C1 segment of cervical spinal cord (tissue), 14 donors: ENCODE results near the gene SHC1.
"Not testable (repeated sequence)": the region's sequence is repeated elsewhere in the genome, so short reads cannot be mapped to it uniquely, and the experiment has no call there.

Experiments used
- DNase-seq, 14 donors: peaks; one replicate each; lab custom pipeline; 2025; lab: John Stamatoyannopoulos, UW

SHC1 gene

DNA sequence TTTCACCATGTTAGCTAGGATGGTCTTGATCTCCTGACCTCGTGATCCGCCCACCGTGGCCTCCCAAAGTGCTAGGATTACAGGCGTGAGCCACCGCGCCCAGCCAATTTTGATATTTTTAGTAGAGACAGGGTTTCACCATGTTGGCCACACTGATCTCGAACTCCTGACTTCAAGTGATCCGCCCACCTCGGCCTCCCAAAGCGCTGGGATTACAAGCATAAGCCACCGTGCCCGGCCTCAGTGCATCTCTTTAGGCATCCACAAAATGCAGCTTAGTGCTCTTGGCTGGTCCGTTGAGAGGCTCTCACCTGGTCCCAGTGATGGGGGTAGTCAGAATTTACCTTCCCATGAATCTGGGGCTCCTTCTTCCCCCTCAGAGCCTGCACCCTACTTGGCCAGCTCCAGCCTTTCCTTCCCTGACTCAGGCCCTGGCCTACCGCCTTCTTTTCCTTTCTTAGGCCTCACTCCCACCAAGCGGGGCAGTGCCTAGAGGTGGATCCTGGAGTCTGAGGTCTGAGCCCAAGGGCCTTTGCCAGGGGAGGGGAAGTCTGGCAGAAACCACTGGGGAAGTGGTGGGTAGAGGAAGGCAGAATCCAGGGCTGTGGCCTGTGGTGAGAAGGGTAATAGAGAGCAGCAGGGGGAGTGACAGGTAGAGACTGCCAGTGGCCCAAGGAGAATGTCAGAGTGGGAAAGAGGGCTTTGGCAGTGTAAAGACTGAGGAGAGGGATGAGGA, 26.6 kb upstream of the SHC1 start:
- DNase-seq: no peak

DNA sequence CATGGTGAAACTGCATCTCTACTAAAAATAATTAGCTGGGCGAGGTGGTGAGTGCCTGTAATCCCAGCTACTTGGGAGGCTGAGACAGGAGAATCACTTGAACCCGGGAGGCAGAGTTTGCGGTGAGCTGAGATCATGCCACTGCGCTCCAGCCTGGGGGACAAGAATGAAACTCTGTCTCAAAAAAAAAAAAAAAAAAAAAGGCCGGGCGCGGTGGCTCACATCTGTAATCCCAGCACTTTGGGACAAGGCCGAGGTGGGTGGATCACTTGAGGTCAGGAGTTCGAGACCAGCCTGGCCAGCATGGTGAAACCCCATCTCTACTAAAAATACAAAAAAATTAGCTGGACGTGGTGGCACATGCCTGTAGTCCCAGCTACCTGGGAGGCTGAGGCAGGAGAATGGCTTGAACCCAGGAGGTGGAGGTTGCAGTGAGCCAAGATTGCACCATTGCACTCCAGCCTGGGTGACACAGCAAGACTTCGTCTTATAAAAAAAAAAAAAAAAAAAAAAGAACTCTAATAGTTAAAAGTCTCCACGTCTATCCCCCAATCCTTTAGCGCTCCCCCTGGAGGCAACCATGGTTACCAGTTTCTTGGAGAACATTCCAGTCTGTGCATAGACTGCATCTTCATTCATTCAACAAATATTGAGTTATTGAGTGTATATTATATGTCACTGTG, 24.9 kb upstream of the SHC1 start:
- not testable (repeated sequence) for DNase-seq

DNA sequence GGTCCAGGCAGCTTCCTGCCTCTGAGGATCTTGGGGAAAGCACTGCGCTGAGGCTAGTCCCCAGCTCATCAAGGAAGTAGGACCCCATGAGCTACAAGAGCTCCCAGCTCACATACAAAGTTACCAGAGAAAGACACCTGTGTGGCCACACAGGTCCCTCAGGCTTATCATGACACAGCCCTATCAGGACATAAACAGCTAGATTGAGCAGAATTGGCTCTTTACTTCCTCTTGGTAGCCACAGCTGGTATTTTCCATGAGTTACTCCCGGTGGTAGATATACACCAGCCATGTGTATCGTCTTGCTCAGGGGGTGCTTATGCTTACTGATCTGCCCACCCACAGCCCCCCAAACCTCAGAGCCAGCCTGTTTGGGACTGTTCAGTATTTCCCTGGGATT, 24.0 kb upstream of the SHC1 start:
- no peak for DNase-seq

DNA sequence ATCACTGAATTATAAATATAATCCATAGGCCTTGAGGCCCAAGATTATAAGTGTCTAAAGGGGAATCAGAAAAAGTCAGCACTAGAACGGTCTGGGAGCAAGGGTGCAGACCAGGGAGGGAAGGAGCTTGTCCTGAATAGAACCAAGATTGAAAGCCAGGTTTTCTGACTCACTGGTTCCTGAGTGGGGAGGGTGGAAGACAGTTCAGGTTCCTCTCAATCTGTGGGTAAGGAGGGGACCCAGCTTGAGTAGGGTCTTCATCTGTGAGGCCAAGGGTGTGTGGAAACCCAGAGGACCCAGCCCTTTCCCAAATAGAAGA, 23.7 kb upstream of the SHC1 start:
- DNase-seq: no peak

DNA sequence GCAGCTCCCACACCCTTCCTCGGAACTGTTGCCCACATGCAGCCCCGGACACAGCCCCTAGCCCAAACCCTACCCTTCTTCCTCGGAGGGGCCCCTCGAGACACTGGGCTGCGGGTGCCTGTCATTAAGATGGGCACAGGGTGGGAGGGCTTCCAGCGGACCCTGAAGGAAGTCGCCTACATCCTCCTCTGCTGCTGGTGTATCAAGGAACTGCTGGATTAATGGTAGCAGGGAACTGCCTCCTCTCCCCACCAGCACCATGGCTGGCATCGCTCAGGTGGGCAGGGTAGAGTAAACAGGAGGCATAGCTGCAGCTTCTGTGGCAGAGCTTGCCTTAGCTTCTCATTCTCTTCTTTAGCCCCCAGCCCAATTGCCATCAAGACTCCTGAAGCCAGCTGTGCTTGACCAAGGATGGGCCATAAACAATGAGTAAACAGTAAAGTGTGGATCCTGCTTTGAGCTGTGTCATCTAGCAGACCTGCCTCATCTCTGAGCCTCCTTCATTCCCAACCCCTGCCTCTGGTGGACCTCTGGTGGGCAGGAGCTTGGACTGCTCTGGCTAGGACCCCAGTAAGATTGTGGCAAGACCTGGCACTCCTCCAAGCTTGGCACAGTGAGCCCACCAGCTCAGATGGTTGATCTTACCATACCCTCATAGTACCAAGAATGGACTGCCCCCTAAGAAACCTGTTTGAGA, 23.2 kb upstream of the SHC1 start, which contains the start of gene LENEP:
Gene LENEP, plus strand, starts transcription at position 15 of the 697 bp plus-strand sequence. Its CDS starts 22 bp downstream, at position 37.
- DNase-seq: no peak

DNA sequence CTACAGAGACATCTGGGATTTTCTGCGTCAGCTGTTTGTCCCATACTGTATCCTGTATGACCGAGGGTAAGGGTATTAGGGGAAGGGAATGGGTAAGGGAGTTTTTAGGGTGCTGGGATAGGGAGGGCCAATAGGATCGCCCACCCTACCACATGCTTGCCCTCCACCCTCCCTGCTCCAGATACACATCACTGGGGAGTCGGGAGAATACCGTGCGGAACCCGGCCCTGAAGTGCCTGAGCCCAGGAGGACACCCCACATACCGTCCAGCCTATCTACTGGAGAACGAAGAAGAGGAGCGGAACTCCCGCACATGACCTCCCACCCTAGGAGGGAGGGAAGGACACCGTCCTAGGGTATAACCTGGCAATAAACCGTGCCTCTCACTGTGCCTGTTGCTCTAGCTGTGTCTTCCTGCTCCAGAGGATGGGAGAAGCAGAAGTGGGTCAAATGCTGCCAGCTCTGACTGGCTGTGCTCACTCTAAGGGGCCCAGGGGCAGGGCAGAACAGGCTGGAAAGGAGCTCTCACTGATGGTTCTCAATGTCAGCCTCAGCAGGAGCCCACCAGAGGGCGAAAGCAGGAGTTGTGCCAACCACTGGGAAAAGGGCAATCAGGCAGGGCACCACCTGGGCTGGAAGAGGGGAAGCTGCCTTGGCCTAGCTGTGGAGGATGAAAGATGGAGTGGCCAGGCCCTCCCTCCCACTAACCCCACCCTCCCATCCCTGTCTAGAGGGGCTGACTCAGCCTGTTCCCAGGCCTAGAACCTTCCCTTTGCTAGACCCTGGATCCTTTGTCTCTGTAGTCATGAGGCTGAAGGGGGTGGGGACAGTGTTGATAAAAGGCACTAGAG, 22.4 kb upstream of the SHC1 start:
- DNase-seq: no peak

DNA sequence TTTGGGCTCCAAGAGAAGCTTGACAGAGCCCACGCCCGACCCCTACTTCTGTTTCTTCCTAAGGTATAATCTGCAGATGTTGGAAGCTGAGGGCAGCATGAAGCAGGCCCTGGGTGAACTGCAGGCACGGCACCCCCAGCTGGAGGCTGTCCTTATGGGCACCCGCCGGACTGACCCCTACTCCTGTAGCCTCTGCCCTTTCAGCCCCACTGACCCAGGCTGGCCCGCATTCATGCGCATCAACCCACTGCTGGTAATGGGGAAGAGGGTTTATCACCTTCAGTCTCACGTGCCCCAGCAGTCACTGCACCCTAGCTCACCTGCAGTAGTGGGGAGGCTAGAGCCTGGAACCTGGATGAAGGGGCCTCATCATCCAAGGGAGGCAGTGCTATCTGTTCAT, 19.7 kb upstream of the SHC1 start:
- DNase-seq: no peak

DNA sequence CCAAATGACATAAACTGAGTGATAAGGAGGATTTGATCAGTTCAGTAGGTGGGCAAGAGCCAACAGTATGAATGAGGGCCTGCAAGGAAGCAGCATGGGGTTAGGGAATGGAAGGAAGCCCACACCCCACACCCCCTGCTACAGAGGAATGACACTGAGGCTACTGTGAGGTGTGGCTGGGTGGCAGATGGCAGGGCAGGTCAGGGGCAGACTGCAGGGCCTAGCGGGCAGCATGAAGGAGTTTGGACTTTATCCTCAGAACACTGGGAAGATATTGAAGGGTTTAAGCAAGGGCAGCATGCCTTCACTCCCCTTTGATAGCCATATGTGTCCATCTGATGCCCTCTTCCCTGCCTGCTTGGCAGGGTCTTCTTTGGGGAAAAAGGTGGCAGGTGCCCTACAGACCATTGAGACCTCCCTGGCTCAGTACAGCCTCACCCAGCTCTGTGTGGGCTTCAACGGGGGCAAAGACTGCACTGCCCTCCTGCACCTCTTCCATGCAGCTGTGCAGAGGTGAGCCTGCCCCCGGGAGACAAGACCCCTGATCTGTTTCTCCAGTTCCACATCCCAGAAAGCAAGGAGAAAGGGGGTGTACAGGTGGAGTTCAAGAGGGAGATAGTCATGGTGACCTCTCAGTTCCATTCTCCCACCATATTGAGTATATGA, 18.8 kb upstream of the SHC1 start:
- no peak for DNase-seq

DNA sequence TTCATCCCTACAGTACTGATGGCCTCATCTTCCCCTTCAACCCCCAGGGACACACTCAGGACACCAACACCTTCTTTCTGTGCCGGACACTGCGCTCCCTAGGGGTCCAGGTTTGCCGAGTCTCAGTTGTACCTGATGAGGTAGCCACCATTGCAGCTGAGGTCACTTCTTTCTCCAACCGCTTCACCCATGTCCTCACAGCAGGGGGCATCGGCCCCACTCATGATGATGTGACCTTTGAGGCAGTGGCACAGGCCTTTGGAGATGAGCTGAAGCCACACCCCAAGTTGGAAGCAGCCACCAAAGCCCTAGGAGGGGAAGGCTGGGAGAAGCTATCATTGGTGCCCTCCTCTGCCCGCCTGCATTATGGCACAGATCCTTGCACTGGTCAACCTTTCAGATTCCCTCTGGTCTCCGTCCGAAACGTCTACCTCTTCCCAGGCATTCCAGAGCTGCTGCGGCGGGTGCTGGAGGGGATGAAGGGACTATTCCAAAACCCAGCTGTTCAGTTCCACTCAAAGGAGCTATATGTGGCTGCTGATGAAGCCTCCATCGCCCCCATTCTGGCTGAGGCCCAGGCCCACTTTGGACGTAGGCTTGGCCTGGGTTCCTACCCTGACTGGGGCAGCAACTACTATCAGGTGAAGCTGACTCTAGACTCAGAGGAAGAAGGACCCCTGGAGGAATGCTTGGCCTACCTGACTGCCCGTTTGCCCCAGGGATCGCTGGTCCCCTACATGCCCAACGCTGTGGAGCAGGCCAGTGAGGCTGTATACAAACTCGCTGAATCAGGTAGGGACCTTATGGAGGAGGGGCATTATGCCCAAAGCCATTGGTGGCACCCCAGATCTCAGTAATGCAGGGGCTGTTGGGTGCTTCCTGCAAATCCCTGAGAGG, 17.8 kb upstream of the SHC1 start:
- DNase-seq: no peak

DNA sequence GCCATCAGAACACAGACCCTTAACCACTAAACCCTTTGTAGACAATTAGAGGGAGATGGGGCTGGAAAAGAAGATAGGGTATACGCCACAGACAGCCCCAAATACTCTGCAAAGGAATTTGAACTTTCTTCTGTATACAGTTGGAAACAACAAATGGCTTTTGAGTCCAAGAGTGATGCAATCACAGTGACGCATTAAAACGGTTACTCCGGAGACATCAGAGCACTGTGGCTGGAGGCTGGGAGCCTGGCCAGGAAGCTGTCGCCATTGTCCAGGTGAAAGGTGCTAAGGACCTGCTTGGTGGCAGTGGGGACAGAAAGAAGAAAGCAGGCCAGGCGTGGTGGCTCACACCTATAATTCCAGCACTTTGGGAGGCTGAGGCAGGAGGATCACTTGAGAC, 16.8 kb upstream of the SHC1 start:
- DNase-seq: no peak

DNA sequence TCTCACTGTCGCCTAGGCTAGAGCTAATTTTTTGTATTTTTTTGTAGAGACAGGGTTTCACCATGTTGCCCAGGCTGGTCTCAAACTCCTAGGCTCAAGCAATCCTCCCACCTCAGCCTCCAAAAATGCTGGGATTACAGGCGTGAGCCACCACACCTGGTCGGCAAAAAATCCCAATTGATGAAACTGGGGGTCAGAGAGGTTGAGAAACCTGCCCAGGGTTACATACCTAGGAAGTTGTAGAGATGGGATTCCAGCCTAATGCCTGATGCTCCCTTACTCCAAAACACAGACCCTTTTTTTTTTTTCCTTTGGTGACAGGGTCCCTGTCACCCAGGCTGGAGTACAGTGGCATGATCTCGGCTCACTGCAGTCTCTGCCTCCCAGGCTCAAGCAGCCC, 16.2 kb upstream of the SHC1 start:
- not testable (repeated sequence) for DNase-seq

DNA sequence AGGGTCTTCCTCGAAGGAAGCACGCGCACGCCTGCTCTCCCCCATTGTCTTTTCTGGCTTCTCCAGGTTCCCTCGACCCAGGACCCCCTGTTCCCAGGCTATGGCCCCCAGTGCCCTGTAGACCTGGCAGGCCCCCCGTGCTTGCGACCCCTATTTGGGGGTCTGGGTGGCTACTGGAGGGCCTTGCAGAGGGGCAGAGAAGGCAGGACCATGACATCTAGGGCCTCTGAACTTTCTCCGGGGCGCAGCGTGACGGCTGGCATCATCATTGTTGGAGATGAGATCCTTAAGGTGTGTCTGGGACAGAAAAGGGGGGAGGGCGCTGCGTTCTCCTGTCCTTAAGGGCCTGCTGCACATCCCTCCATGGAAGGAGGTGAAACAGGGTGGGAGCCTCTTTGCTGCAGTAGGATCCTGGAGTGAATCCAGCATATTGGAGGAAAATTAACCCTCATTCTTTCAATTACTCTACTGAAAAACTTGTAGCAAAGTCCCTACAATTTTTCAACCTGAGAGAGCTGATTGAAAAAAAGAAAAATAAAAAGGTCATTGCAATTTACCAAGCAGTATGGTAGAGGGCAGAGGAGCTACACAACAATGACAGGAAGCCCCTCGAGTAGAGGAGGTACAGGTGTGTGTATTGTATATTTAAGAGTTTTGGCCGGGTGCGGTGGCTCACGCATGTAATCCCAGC, 13.4 kb upstream of the SHC1 start:
- no peak for DNase-seq

DNA sequence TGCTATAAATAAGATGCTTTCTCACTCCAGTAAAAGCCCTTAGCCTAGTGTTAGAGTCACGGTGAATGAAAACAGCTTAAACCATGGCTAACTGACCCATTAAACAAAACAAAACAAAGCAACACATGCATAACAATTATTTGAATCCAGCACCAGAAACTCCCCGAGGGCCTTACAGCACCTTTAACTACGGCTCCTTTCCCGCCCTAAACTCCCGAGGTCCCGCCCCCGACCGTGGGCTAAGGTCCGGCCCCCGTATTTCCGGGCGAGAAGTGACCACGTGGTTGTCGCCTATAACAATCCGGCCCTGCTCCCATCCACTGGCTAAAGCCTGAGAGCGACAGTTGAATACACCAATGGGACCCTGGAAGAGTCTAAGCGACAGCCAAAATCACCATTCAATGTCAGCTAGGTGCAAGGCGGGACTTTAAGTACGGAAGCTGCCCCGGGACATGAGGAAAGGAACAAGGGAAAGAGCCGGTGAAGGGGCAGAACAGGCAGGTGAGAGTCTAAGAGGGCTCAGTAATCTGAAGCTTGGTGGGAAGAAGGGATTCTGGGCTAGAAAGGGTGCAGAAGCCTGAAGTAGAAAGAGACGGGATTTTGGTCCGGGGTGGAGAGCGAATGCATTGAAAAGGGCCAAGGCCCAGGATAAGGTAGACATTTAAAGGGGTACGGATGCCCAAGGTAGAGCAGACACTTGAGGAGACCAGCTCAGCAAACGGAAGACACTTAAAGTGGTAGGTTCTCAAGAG, 12.5 kb upstream of the SHC1 start, which contains the start of gene FLAD1:
Gene FLAD1, plus strand, starts transcription at position 448 of the 752 bp plus-strand sequence. CDS start 351 bp downstream, outside the sequence.
- DNase-seq: peak; percentile 66 to 98 (median 94)

DNA sequence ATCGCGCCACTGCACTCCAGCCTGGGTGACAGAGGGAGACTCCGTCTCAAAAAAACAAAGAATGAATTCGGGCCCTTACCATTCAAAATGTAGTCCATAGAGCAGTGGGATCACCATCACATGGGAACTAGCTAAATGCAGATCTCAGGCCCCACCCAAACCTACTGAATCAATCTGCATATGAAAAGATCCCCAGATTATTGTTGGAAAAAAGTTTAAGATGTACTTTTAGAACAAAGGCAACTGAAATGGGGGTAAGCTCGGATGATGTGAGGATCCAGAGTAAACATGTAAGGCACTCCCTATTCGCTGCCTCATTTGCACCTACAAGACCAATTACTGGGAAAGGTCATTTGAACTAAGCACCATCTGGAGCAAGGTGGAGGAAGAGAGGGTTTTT, 11.8 kb upstream of the SHC1 start:
- DNase-seq: no peak

DNA sequence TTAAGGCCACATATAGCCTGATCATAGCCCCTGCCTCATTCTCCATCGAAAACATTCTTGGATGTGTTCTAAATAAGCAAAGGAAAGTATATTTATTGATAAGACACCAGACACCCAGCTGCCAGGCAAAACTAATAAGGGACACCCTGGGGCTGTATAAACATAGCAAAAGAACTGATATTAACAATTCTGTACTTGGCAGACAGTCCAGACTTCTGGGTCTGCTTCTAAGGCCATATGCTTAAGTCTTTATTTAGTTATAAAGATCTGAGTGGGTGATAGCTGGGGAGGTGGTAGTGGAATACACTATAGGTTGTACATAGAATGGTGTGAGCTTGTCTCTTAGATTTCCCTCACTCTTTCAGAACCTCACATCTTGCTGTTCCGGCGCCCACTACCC, 7.8 kb upstream of the SHC1 start:
- DNase-seq: no peak

DNA sequence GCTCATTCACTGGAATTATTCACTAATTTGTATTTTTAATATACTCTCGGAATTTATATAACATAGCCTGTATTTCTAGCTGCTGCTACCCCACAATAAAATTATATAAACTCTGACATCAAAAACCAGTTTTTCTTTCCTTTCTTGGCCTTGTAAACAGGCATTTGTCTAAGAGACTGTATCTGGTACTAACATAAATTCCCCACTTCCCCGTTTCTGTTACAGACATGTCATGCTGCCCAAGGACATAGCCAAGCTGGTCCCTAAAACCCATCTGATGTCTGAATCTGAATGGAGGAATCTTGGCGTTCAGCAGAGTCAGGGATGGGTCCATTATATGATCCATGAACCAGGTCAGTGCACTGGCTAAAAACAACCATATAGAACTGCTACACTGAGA, 7.2 kb upstream of the SHC1 start:
- DNase-seq: not testable (repeated sequence)

DNA sequence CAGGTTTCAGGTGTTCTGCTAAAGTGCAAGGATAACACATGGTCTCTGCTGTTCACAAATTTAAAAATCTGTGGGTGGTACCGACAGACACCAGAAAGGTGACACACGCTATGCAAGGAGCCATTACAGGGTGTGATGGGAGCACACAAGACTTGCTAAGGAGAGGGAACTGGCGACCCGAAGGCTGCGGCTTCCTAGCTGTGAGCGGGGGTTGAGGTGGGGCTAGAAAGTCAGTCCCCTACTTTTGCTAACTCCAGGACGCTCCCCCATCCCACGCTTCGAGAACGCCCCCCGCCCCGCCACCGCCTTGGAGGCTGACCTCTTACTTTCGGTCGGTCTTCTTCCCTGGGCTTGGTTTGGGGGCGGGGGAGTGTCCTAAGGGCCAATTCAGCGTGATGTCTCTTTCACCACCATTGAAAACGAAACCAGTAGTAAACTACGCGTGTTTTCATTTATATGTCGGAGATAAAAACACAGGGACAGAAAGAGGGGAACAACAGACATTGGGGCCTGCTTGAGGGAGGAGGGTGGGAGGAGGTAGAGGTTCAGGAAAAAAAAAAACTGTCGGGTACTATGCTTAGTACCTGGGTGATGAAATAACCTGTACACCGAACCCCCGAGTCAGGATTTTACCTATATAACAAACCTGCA, 5.0 kb upstream of the SHC1 start:
- DNase-seq: peak in 8 of 14 donors; percentile 9 to 47 (median 22)

DNA sequence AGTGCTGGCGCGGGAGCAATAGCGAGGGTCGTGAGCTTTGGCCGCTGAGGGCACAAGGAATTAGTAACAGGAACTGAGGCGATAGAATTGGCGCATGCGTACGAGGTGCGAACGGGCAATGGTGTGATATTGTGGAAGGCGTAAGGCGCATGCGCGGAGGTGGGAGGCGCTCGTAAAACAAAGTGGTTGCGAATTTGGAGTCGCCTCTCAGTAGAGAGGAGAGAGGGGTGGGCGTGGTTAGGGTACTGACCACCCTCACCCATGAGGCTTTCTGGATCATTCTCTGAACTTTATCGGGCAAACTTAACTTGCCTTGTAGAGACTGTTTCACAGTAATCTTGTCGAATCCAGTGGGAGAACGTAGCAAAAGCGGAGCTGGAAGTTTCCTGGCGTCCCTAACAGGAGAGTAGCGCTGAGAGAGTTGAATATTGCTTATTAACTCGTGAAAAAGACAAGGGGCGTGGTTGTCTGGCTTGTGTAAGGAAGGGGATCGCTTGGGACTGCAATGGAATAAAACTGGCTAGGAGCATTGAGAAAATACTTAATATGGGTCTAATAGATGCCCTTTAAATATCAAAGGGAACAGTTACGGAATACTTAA, 4.4 kb upstream of the SHC1 start:
- DNase-seq: peak; percentile 84 to 99 (median 98)
